Stimulated activated memory B cell treated with anti-CD40 and anti-IgM and Interleukin-4, amounts not matched to agents 10 μg/mL and 1 μg/mL and 100 μg/mL, for 72 hours (primary cell): Measurements from ENCODE around the gene RGP1.

Experiments used
- ATAC-seq: fragments of 150-1000 bp; cut with Tn5 transposase; 2 replicates; pipeline ENCODE4 v1.10.0; 2021
- H3K27ac Mint-ChIP-seq: one replicate; pipeline ENCODE4 v1.8.0; 2022; ENCODE audit warnings: mild to moderate bottlenecking, mixed read lengths
- H3K27me3 Mint-ChIP-seq: one replicate; pipeline ENCODE4 v1.8.0; 2022; ENCODE audit warnings: mixed read lengths
- H3K36me3 Mint-ChIP-seq: one replicate; pipeline ENCODE4 v1.8.0; 2022; ENCODE audit warnings: mixed read lengths
- H3K4me1 Mint-ChIP-seq: one replicate; pipeline ENCODE4 v1.8.0; 2022; ENCODE audit warnings: mixed read lengths
- H3K4me3 Mint-ChIP-seq: one replicate; pipeline ENCODE4 v1.8.0; 2022; ENCODE audit warnings: mild to moderate bottlenecking, moderate library complexity, mixed read lengths
- H3K9me3 Mint-ChIP-seq: one replicate; pipeline ENCODE4 v1.8.0; 2022; ENCODE audit warnings: mixed read lengths

Gene RGP1

DNA sequence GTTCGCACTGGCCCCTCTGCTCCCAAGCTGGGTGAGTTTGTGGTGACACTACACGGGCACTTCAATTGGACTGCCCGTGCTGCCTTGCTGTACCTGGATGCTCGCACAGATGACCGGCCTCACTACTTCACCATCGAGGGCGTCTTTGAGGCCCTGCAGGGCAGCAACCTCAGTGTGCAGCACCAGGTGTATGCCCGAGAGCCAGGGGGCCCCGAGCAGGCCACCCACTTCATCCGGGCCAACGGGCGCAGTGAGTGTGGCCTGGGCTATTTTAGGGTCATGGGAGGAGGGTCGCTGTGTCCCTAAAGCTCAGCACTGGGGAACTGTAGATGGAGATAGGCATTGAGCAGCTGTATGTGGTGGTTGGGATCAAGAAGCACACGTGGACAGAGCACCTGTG, 43.7 kb downstream of the RGP1 start:
- ATAC-seq, result no peak
- H3K27me3 Mint-ChIP-seq, result peaks cover 12% of the 10 kb centered on the region
- H3K9me3 Mint-ChIP-seq, result no peaks in the 10 kb centered on the region
- H3K36me3 Mint-ChIP-seq, result peaks cover 17% of the 10 kb centered on the region
- no peak overlapping the region for H3K27ac Mint-ChIP-seq
- H3K4me1 Mint-ChIP-seq, result peaks cover 12% of the 10 kb centered on the region
- H3K4me3 Mint-ChIP-seq, result no peak overlapping the region

DNA sequence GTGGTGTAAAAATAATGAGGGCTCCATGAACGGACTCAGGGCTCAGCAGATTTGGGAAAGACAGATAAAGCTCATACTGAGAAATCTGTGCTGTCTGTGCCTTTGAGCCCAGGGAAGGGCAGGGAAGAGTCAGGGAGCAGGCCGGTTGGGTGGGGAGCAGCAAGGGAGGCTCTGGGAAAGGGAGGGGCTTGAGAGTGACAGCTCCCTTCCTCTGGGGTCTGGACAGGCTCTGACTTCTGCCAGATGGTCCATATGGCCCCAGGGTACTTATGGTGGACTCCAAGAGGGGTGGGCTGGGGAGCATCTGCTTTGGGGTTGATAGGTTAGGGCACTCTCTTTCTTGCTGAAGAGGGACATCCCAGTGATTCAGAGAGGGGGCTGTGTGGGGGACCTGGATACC, 44.4 kb downstream of the RGP1 start:
- Mint-ChIP-seq H3K9me3 (no peaks in the 10 kb centered on the region), H3K4me1 (peaks cover 12% of the 10 kb centered on the region), H3K36me3 (peaks cover 17% of the 10 kb centered on the region), H3K4me3 (no peak overlapping the region), H3K27me3 (peaks cover 12% of the 10 kb centered on the region), H3K27ac (no peak overlapping the region)
- ATAC-seq, result no peak

DNA sequence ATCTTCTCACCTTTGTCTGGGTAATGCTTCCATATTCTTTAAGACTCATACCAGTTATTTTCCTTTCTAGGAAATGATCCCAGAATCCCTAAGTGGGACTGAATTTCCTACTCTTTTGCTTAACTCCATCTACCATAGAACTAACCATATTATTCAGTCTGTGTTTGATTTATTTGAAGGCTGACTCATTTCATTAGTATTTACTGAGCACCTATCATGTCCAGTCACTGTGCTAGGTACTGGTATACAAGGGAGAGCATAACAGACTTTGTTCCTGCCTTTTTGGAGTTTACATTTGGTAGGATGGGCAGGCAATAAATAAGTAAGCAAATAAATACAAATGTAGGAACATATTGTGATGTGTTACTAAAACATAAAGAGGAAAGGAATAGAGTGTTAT, 46.6 kb downstream of the RGP1 start:
- H3K27ac Mint-ChIP-seq, result no peak overlapping the region
- H3K36me3 Mint-ChIP-seq, result peaks cover 20% of the 10 kb centered on the region
- H3K4me1 Mint-ChIP-seq, result peaks cover 6% of the 10 kb centered on the region
- peaks cover 6% of the 10 kb centered on the region for H3K27me3 Mint-ChIP-seq
- H3K9me3 Mint-ChIP-seq, result no peaks in the 10 kb centered on the region
- ATAC-seq, result no peak
- H3K4me3 Mint-ChIP-seq, result no peak overlapping the region

DNA sequence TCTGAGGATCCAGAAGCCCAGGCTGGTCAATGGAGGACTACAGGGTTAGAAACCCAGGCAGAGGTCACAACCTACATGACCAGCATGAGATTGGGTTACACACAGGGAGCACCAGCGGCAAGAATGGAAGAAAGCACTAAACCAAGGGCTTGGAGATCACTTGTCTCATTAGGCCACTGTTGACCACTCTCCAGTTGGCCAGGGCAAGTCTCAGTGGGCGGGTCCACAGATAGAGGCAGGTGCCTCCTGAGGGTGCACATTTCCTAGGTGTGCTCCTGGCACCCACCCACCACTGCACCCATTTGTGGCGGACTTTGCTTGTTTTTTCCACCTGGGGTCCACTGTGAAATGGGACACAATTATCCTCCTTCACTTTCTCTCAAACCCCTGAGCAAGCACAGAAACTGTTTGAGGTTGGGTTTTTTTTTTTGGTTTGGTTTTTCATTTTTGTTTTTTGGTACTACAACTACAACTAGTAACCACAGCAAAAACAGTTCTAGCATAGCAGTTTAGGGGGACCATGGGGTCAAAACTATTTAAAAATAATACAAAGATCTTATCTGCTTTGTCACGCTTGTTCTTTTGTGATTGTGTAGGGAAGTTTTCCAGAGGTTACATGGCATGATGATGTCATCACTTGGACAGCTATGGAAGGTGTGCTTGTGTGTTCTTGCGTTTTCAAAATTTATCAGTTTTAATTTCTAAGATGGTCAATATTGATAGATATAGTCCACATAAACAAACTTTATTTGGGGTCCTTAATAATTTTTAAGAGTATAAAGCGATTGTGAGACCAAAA, 48.4 kb downstream of the RGP1 start:
- Mint-ChIP-seq H3K27ac (no peak overlapping the region), H3K27me3 (no peaks in the 10 kb centered on the region), H3K36me3 (peaks cover 28% of the 10 kb centered on the region), H3K4me1 (no peaks in the 10 kb centered on the region), H3K9me3 (no peaks in the 10 kb centered on the region), H3K4me3 (no peak overlapping the region)
- ATAC-seq, result no peak

DNA sequence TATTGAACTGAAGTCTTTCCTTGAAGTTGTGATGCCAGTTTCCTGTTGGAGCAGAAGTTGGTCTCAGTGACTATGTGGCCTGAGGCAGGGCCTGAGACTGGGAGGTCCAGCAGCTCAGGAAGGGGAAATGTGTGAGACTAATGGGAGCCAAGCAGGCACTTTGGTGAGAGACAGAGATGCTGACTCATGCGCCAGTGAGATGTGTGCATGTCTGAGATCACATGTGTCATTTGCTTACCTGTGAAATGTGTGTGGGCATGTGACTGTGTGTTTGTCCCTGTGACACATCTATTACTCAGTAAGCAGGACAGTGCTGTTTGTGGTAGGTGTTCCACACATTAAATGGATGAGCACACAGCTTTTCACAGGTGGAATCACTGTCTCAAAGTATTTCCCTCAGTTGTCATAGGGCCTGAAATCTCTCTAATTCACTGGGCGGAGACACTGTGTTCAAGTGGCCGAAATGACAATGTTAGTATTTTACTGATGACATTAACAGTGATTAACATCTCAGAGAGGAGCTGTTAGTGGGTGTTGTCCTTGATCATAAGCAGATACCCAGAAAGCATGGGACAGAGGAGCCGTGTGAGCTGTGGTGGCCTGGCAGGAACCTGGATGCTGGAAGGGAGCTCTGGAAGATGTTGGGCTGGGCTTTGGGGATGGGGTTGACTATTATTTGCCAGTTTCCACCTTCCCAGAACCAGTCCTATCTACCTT, 49.7 kb downstream of the RGP1 start:
- no peak overlapping the region for H3K4me3 Mint-ChIP-seq

DNA sequence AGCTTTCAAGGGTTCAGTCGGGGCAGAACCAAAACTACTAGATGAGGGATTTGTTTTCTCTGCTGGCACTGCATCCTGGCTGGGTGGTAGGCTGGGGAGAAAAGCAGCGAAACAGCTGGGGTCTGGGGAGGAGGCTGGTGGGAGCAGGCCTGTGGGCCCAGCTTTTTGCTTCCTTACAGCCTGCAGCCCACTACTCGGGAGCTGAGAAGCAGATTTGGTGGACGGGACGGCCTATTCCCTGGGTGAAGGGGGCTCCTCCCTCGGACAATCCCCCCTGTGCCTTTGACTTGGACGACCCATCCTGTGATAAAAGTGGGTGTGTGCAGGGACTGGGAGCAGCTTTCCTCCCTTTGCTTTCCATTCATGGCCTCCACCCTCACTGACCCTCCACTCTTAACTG, 51.4 kb downstream of the RGP1 start:
- H3K4me1 Mint-ChIP-seq, result no peaks in the 10 kb centered on the region
- H3K36me3 Mint-ChIP-seq, result peaks cover 36% of the 10 kb centered on the region
- H3K27ac Mint-ChIP-seq, result no peak overlapping the region
- H3K9me3 Mint-ChIP-seq, result no peaks in the 10 kb centered on the region
- no peak for ATAC-seq
- no peak overlapping the region for H3K4me3 Mint-ChIP-seq
- H3K27me3 Mint-ChIP-seq, result no peaks in the 10 kb centered on the region

More for the DNA sequence above, 49.7 kb downstream of the RGP1 start:
- no peaks in the 10 kb centered on the region for H3K27me3 Mint-ChIP-seq
- H3K27ac Mint-ChIP-seq, result no peak overlapping the region
- H3K9me3 Mint-ChIP-seq, result no peaks in the 10 kb centered on the region
- no peaks in the 10 kb centered on the region for H3K4me1 Mint-ChIP-seq
- no peak for ATAC-seq
- peaks cover 28% of the 10 kb centered on the region for H3K36me3 Mint-ChIP-seq

DNA sequence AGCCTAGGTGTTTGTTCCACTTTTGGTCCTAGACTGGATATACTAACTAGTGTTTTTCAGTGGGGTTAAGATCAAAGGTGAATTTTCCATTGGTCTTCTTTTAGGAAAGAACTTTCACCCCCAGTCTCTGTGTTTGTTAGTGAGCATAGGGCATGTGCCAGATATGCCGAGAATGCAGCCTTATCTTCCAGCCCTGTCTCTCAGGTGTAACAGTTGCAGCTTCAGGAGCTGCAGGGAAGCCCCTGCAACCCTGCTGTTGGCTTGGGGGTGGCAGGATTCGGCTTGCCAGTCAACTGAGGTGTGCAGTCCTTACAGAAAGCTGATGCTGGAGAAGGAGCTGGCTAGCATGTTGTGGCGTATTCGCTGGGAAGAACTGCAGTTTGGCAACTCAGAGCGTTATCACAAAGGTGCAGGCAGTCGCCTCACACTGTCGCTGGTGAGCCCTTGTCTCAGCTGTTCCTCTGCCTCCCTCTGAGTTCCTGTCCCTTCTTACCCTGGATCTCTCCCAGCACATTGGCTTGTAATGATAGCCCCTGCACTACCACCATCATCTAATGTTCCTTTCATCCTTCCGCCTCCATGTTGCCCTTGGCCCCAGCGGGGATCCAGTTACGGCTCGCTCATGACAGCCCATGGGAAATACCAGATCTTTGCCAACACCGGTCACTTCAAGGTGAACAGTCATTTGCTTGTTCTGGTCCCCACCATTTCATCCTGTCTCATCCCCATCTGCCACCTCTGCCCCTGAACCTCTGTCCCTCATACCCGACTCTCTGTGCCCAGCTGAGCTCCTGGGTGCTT, 52.4 kb downstream of the RGP1 start:
- no peaks in the 10 kb centered on the region for H3K4me1 Mint-ChIP-seq
- no peaks in the 10 kb centered on the region for H3K27me3 Mint-ChIP-seq
- no peak for ATAC-seq
- H3K4me3 Mint-ChIP-seq, result no peak overlapping the region
- peaks cover 38% of the 10 kb centered on the region for H3K36me3 Mint-ChIP-seq
- H3K27ac Mint-ChIP-seq, result no peak overlapping the region
- no peaks in the 10 kb centered on the region for H3K9me3 Mint-ChIP-seq

DNA sequence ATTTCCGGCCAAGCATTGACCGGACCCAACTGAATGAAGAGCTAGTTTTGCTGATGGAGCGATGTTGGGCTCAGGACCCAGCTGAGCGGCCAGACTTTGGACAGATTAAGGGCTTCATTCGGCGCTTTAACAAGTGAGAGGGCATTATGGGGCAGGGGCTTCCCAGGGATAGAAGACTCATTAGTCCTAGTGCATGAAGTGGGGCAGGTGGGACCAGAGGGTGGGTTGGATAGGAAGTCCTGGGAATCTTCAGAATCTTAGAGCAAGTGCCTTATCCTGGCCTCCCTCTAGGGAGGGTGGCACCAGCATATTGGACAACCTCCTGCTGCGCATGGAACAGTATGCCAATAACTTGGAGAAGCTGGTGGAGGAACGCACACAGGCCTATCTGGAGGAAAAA, 57.0 kb downstream of the RGP1 start:
- Mint-ChIP-seq H3K4me3 (no peak overlapping the region), H3K4me1 (peaks cover 7% of the 10 kb centered on the region), H3K9me3 (no peaks in the 10 kb centered on the region), H3K27me3 (no peaks in the 10 kb centered on the region), H3K27ac (no peak overlapping the region), H3K36me3 (peaks cover 41% of the 10 kb centered on the region)
- no peak for ATAC-seq
